ENCODE measurements around the gene ZNF568.

- no peak for TF ChIP-seq POLR2A (IDR thresholded peaks at IDR 0.05)
- TF ChIP-seq, protein P1, sequence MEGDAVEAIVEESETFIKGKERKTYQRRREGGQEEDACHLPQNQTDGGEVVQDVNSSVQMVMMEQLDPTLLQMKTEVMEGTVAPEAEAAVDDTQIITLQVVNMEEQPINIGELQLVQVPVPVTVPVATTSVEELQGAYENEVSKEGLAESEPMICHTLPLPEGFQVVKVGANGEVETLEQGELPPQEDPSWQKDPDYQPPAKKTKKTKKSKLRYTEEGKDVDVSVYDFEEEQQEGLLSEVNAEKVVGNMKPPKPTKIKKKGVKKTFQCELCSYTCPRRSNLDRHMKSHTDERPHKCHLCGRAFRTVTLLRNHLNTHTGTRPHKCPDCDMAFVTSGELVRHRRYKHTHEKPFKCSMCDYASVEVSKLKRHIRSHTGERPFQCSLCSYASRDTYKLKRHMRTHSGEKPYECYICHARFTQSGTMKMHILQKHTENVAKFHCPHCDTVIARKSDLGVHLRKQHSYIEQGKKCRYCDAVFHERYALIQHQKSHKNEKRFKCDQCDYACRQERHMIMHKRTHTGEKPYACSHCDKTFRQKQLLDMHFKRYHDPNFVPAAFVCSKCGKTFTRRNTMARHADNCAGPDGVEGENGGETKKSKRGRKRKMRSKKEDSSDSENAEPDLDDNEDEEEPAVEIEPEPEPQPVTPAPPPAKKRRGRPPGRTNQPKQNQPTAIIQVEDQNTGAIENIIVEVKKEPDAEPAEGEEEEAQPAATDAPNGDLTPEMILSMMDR (IDR thresholded peaks at IDR 0.05): no peak
These were observed 47.1 kb downstream of the ZNF568 start for GRCh38 chr19:36963280-36963679.
